MM.1S (cell line): Measurements from ENCODE around the gene PTPRN2.

Experiments
- CTCF ChIP-seq: fragments of 300-600 bp; sonication (generic); IDR thresholded peaks from 2 replicates; pipeline ENCODE4 v1.5.1; 2016; ENCODE audit warnings: antibody characterized with exemption, low read length, mixed read lengths
- EZH2 ChIP-seq: fragments of 300-600 bp; sonication (generic); optimal IDR thresholded peaks from 2 replicates; pipeline ENCODE3; 2017; ENCODE audit warnings: low read depth, mild to moderate bottlenecking, antibody characterized with exemption, low read length, mixed read lengths
- EZH2phosphoT487 ChIP-seq: fragments of 300-600 bp; sonication (generic); IDR thresholded peaks from 2 replicates; pipeline ENCODE4 v1.6.1; 2018; ENCODE audit warnings: antibody characterized with exemption, low read length

GRCh38 chr7:158350166-158350900 is 237.3 kb downstream of the PTPRN2 start:
- TF ChIP-seq CTCF (no peak), EZH2 (no peak), EZH2phosphoT487 (no peak)
